PC-3 (cell line): ENCODE results near the gene CTNNA2.

Experiments
- CTCF ChIP-seq: fragments of 300-600 bp; sonication (generic); conservative IDR thresholded peaks from 2 replicates; pipeline ENCODE4 v1.5.1; 2017; ENCODE audit warnings: antibody characterized with exemption, low read depth, mild to moderate bottlenecking, low read length
- EZH2phosphoT487 ChIP-seq: fragments of 300-600 bp; sonication (generic); IDR thresholded peaks from 2 replicates; pipeline ENCODE4 v1.6.1; 2018; ENCODE audit warnings: mild to moderate bottlenecking, antibody characterized with exemption, low read length, borderline replicate concordance

- TF ChIP-seq CTCF (no peak), EZH2phosphoT487 (no peak)
These were observed 78.4 kb downstream of the CTNNA2 start for GRCh38 chr2:79591281-79591680.
